Ecto neural progenitor cell (in vitro differentiated cells): ENCODE data around the gene STARD10.

ENCODE experiments used
- DNase-seq: peaks from one replicate; pipeline ENCODE4 v3.0.0-alpha.2; 2018; ENCODE audit warnings: low spot score

STARD10 gene

GRCh38 chr11:72780296-72781062 is 13.4 kb downstream of the STARD10 start:
- DNase-seq = no peak

GRCh38 chr11:72779495-72780128 is 14.2 kb downstream of the STARD10 start:
- DNase-seq = no peak

- DNase-seq = no peak
These were observed 15.0 kb downstream of the STARD10 start for GRCh38 chr11:72778535-72779494.

GRCh38 chr11:72777755-72778278 is 16.0 kb downstream of the STARD10 start:
- no peak for DNase-seq

- no peak for DNase-seq
These were observed 16.7 kb downstream of the STARD10 start for GRCh38 chr11:72776844-72777754.

- no peak for DNase-seq
These were observed 17.6 kb downstream of the STARD10 start for GRCh38 chr11:72776117-72776843.

GRCh38 chr11:72775288-72776110 is 18.3 kb downstream of the STARD10 start:
- DNase-seq = no peak

GRCh38 chr11:72774499-72774898 is 19.3 kb downstream of the STARD10 start:
- DNase-seq = no peak

- no peak for DNase-seq
These were observed 20.2 kb downstream of the STARD10 start for GRCh38 chr11:72773696-72774095.

- no peak for DNase-seq
These were observed 20.6 kb downstream of the STARD10 start for GRCh38 chr11:72773291-72773690.

GRCh38 chr11:72772059-72772458 is 21.8 kb downstream of the STARD10 start:
- DNase-seq = no peak

GRCh38 chr11:72771507-72771906 is 22.3 kb downstream of the STARD10 start:
- no peak for DNase-seq

GRCh38 chr11:72770799-72771198 is 23.0 kb downstream of the STARD10 start:
- DNase-seq = no peak

- no peak for DNase-seq
These were observed 24.2 kb downstream of the STARD10 start for GRCh38 chr11:72769680-72770079.

- DNase-seq = no peak
These were observed 25.3 kb downstream of the STARD10 start for GRCh38 chr11:72768581-72768980.

GRCh38 chr11:72767203-72768062 is 26.4 kb downstream of the STARD10 start:
- DNase-seq = no peak

GRCh38 chr11:72766152-72766902 is 27.5 kb downstream of the STARD10 start:
- no peak for DNase-seq

- no peak for DNase-seq
These were observed 29.3 kb downstream of the STARD10 start for GRCh38 chr11:72764503-72764902.
